Measurements from ENCODE around the gene USP15. TPM values are rescaled to one million over a fixed set of nuclear protein-coding genes. Genes with fewer than 3 reads are reported as not detected.

Gene USP15
- total and polyA plus RNA-seq, 2 donors (not counting 3 experiments of a cell fraction or from before 2014, with no cell fraction given): 20.0 to 61.8 TPM

Small RNAs within 50 kb of the gene (small RNA-seq; reads per million reads assigned to genes)
- not detected for gene RF00017 (ENCODE audit: insufficient read depth, insufficient read length, low read depth, low replicate concordance)
- gene RNU6-595P (ENCODE audit: insufficient read depth, insufficient read length, low read depth, low replicate concordance): not detected

Other genes with a start within 250 kb of the USP15 start
- gene MON2, start 206.4 kb downstream of the USP15 start, total RNA-seq: 41.8 and 43.0 TPM in 2 replicates
- gene MON2, start 206.4 kb downstream of the USP15 start, polyA plus RNA-seq: 3.8 and 8.9 TPM in 2 replicates

All from endothelial cell of umbilical vein (primary cell).